Natural killer cell (primary cell): ENCODE results near the gene FHIT. TPM values are rescaled to one million over a fixed set of nuclear protein-coding genes. Genes with fewer than 3 reads are reported as not detected.

Experiments used
- ATAC-seq, 3 donors: fragments of 150-1000 bp in 2 of 3; fragments of 200-7000 bp in 1 of 3; cut with Tn5 transposase; 1 replicate in 1 of 3; 2 replicates in 2 of 3; pipeline ENCODE4 v1.10.0; 2021; ENCODE audit warnings: mild to moderate bottlenecking in 2 of 3, moderate library complexity in 2 of 3
- DNase-seq, 2 donors: peaks; one replicate each; pipeline versions ENCODE4 v3.0.0 to v3.0.0-alpha.2; 2013 to 2021; ENCODE audit warnings: mixed read lengths in 1 of 2
- H3K27ac ChIP-seq: one replicate; pipeline ENCODE4 v1.5.1; 2013; ENCODE audit warnings: mild to moderate bottlenecking, low read length
- H3K27me3 ChIP-seq: one replicate; pipeline ENCODE4 v1.6.1; 2013; ENCODE audit warnings: low read length; ENCODE audit not compliant: control insufficient read depth, insufficient read depth
- H3K36me3 ChIP-seq: one replicate; pipeline ENCODE4 v1.6.1; 2013; ENCODE audit warnings: low read length; ENCODE audit not compliant: control insufficient read depth, insufficient read depth
- H3K4me1 ChIP-seq: one replicate; pipeline ENCODE4 v1.6.1; 2013; ENCODE audit warnings: low read length; ENCODE audit not compliant: control insufficient read depth, insufficient read depth
- H3K4me3 ChIP-seq: one replicate; pipeline ENCODE4 v1.5.1; 2013; ENCODE audit warnings: low read length
- H3K9me3 ChIP-seq: one replicate; pipeline ENCODE4 v1.6.1; 2013; ENCODE audit warnings: low read length; ENCODE audit not compliant: control insufficient read depth, insufficient read depth
- H3K27ac Mint-ChIP-seq, 2 donors: one replicate each; pipeline ENCODE4 v1.8.0; 2022; ENCODE audit warnings: mild to moderate bottlenecking in 2 of 2, mixed read lengths in 2 of 2, moderate library complexity in 1 of 2
- H3K27me3 Mint-ChIP-seq, 2 donors: one replicate each; pipeline ENCODE4 v1.8.0; 2022; ENCODE audit warnings: low read depth in 2 of 2, mixed read lengths in 2 of 2
- H3K36me3 Mint-ChIP-seq: one replicate; pipeline ENCODE4 v1.8.0; 2022; ENCODE audit warnings: mixed read lengths
- H3K4me1 Mint-ChIP-seq, 2 donors: one replicate each; pipeline ENCODE4 v1.8.0; 2022; ENCODE audit warnings: mixed read lengths in 2 of 2
- H3K4me3 Mint-ChIP-seq: one replicate; pipeline ENCODE4 v1.8.0; 2022; ENCODE audit warnings: mild to moderate bottlenecking, moderate library complexity, mixed read lengths
- H3K9me3 Mint-ChIP-seq, 2 donors: one replicate each; pipeline ENCODE4 v1.8.0; 2022; ENCODE audit warnings: mixed read lengths in 2 of 2
- CTCF ChIP-seq: fragments of 200-600 bp; IDR thresholded peaks from one replicate; pipeline ENCODE4 v1.8.0; 2022; ENCODE audit warnings: antibody characterized with exemption
- WGBS: methylation state at CpG from one replicate; pipeline ENCODE4 v1.1.7; 2013; ENCODE audit warnings: missing lambda C conversion rate; ENCODE audit not compliant: insufficient coverage; 5-methylcytosine and 5-hydroxymethylcytosine counted together
- intact Hi-C: fragments of 100-400 bp; cut with micrococcal nuclease; formaldehyde crosslinking; loops from one replicate; pipeline ENCODE4 v1.14.2; 2022
- total RNA-seq, 4 donors: library from RNA; stranded (reverse); fragments of 120-200 nt in 1 of 4; gene quantifications; one replicate each; pipeline versions ENCODE4 v1.2.3 to v1.2.4, GENCODE V29; 2013 to 2022

The FHIT gene
- total RNA-seq, 3 donors from 2014 or later (not counting 1 experiment from before 2014, with no cell fraction given): 2.7 to 6.1 (median 3.3) TPM

- no peak overlapping the region for H3K4me3 ChIP-seq
- no peak for DNase-seq
- H3K36me3 ChIP-seq: no peaks in the 10 kb centered on the region
- no peak for TF ChIP-seq CTCF
- H3K4me1 ChIP-seq: no peaks in the 10 kb centered on the region
- WGBS: no CpG with 5 or more reads among the region's 1 CpG
- no peaks in the 10 kb centered on the region for H3K9me3 ChIP-seq
- Mint-ChIP-seq H3K36me3 (no peaks in the 10 kb centered on the region), H3K27ac (no peak overlapping the region), H3K4me3 (no peak overlapping the region), H3K4me1 (no peaks in the 10 kb centered on the region), H3K9me3 (no peaks in the 10 kb centered on the region), H3K27me3 (no peaks in the 10 kb centered on the region)
- intact Hi-C loops: no loop called here
- H3K27me3 ChIP-seq: no peaks in the 10 kb centered on the region
- H3K27ac ChIP-seq: no peak overlapping the region
- no peak for ATAC-seq
Measured at GRCh38 chr3:60391292-60391691, 860.0 kb downstream of the FHIT start.

GRCh38 chr3:60388731-60389130 is 862.5 kb downstream of the FHIT start:
- no peaks in the 10 kb centered on the region for H3K4me1 ChIP-seq
- no peak for TF ChIP-seq CTCF
- no peaks in the 10 kb centered on the region for H3K4me1 Mint-ChIP-seq
- no peaks in the 10 kb centered on the region for H3K27me3 Mint-ChIP-seq
- H3K27ac ChIP-seq: no peak overlapping the region
- no peaks in the 10 kb centered on the region for H3K9me3 Mint-ChIP-seq
- intact Hi-C loops: no loop called here
- no peaks in the 10 kb centered on the region for H3K36me3 ChIP-seq
- H3K9me3 ChIP-seq: no peaks in the 10 kb centered on the region
- no peak for ATAC-seq
- H3K27ac Mint-ChIP-seq: no peak overlapping the region
- H3K4me3 ChIP-seq: no peak overlapping the region
- 74% methylated on average over 2 of the region's 2 CpGs for WGBS
- H3K36me3 Mint-ChIP-seq: no peaks in the 10 kb centered on the region
- no peak for DNase-seq
- H3K4me3 Mint-ChIP-seq: no peak overlapping the region
- H3K27me3 ChIP-seq: no peaks in the 10 kb centered on the region

DNA sequence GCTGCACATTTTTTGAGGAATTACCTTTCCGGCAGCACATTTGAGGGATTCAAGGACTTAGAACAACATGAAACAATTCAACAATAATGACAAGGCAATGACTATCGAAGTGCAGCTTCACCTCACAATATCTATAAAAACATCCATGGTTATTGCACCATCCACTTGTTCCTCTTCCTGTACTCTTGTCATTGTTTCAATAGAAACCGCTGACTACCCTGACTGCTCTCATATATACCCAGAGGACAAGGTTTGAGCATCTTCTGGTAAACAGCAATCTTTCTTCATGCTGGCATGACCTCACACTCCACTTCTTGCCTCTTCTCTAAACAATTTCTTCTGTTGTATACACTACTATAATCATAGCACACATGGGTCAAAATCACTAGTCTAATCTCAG is 864.9 kb downstream of the FHIT start:
- no peaks in the 10 kb centered on the region for H3K36me3 Mint-ChIP-seq
- Histone ChIP-seq H3K4me3 (no peak overlapping the region), H3K4me1 (no peaks in the 10 kb centered on the region), H3K27ac (no peak overlapping the region), H3K9me3 (no peaks in the 10 kb centered on the region), H3K27me3 (no peaks in the 10 kb centered on the region), H3K36me3 (no peaks in the 10 kb centered on the region)
- H3K27ac Mint-ChIP-seq: no peak overlapping the region
- H3K4me3 Mint-ChIP-seq: no peak overlapping the region
- DNase-seq: no peak
- intact Hi-C loops: no loop called here
- WGBS: 85% methylated on average over 3 of the region's 3 CpGs
- ATAC-seq: peak in 1 of 3 donors; percentile 71
- H3K27me3 Mint-ChIP-seq: no peaks in the 10 kb centered on the region
- H3K4me1 Mint-ChIP-seq: no peaks in the 10 kb centered on the region
- TF ChIP-seq CTCF: no peak
- H3K9me3 Mint-ChIP-seq: no peaks in the 10 kb centered on the region

DNA sequence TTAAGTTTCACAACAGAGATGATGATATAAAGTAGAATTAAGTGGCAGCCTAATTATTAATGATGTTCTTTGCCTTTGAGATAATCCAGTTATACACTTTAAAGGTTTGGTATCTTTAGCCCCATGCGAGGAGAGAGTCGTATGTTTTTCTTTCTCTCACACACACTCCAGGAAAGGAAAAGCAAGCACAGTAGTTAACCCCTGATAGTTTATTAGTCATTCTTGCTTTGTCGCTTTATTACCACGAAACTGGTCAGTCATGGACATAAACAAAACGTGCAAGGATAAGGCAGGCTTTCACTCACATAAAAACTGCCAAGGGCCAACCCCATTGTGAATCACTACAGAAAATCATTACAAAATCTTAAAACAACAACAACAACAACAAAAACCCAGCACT is 866.9 kb downstream of the FHIT start:
- H3K27ac Mint-ChIP-seq: no peak overlapping the region
- Histone ChIP-seq H3K27ac (no peak overlapping the region), H3K27me3 (no peaks in the 10 kb centered on the region), H3K4me3 (no peak overlapping the region), H3K4me1 (no peaks in the 10 kb centered on the region), H3K9me3 (no peaks in the 10 kb centered on the region), H3K36me3 (no peaks in the 10 kb centered on the region)
- no peaks in the 10 kb centered on the region for H3K9me3 Mint-ChIP-seq
- H3K36me3 Mint-ChIP-seq: no peaks in the 10 kb centered on the region
- no peak for TF ChIP-seq CTCF
- H3K4me1 Mint-ChIP-seq: no peaks in the 10 kb centered on the region
- intact Hi-C loops: no loop called here
- DNase-seq: no peak
- H3K4me3 Mint-ChIP-seq: no peak overlapping the region
- H3K27me3 Mint-ChIP-seq: no peaks in the 10 kb centered on the region
- no peak for ATAC-seq
- WGBS: 90% methylated on average over 5 of the region's 5 CpGs
